Measurements from ENCODE around the gene RGS10.

- TF ChIP-seq CTCF (IDR thresholded peaks at IDR 0.05; ENCODE audit: low read length): no peak
- TF ChIP-seq EZH2 (optimal IDR thresholded peaks at IDR 0.05; ENCODE audit: low read depth, low read length): no peak
- no peak for TF ChIP-seq EZH2phosphoT487 (IDR thresholded peaks at IDR 0.05; ENCODE audit: low read length)
These were observed 3.1 kb downstream of the RGS10 start for GRCh38 chr10:119539359-119539825.

Data from MM.1S (cell line).